ENCODE results near the gene ZNF22. TPM values are rescaled to one million over a fixed set of nuclear protein-coding genes. Genes with fewer than 3 reads are reported as not detected.

Gene ZNF22
- total RNA-seq, 1 donor from 2014 or later, result 45.2 TPM

DNA sequence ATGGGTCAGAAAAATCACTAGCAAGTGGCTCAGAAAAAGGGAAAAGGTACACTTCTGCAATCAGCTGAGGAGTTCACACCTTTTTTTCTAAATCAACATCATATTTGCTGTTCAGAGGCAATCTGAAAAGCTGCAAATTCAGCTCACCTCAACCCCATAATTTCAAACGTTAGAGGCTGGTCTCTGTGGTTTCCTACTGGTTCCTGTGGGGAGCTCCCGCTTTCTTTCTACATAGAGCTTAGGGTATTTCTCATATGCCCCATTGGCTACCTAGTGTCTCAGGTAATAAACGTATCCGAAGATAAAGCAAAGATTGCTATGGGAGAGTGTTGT is 5.2 kb upstream of the ZNF22 start:
- H3K36me3 Mint-ChIP-seq, result peaks cover 2% of the 10 kb centered on the region
- H3K4me3 Mint-ChIP-seq, result no peak overlapping the region
- H3K4me1 Mint-ChIP-seq, result peaks cover 50% of the 10 kb centered on the region
- DNase-seq (ENCODE audit: low spot score in 2 of 2, unreplicated experiment in 2 of 2), result no peak
- H3K9me3 Mint-ChIP-seq, result no peaks in the 10 kb centered on the region
- TF ChIP-seq, protein P1, sequence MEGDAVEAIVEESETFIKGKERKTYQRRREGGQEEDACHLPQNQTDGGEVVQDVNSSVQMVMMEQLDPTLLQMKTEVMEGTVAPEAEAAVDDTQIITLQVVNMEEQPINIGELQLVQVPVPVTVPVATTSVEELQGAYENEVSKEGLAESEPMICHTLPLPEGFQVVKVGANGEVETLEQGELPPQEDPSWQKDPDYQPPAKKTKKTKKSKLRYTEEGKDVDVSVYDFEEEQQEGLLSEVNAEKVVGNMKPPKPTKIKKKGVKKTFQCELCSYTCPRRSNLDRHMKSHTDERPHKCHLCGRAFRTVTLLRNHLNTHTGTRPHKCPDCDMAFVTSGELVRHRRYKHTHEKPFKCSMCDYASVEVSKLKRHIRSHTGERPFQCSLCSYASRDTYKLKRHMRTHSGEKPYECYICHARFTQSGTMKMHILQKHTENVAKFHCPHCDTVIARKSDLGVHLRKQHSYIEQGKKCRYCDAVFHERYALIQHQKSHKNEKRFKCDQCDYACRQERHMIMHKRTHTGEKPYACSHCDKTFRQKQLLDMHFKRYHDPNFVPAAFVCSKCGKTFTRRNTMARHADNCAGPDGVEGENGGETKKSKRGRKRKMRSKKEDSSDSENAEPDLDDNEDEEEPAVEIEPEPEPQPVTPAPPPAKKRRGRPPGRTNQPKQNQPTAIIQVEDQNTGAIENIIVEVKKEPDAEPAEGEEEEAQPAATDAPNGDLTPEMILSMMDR (IDR thresholded peaks at IDR 0.05; ENCODE audit: unreplicated experiment), result no peak
- no peaks in the 10 kb centered on the region for H3K27me3 Mint-ChIP-seq (ENCODE audit: low read depth)
- H3K27ac Mint-ChIP-seq, result peak overlapping the region; percentile 83

GRCh38 chr10:44995914-44996669 is 4.6 kb upstream of the ZNF22 start:
- no peak for DNase-seq (ENCODE audit: low spot score in 2 of 2, unreplicated experiment in 2 of 2)
- no peaks in the 10 kb centered on the region for H3K9me3 Mint-ChIP-seq
- peak overlapping the region; percentile 83 for H3K27ac Mint-ChIP-seq
- peaks cover 47% of the 10 kb centered on the region for H3K4me1 Mint-ChIP-seq
- H3K4me3 Mint-ChIP-seq, result no peak overlapping the region
- peaks cover 2% of the 10 kb centered on the region for H3K36me3 Mint-ChIP-seq
- H3K27me3 Mint-ChIP-seq (ENCODE audit: low read depth), result no peaks in the 10 kb centered on the region
- TF ChIP-seq, protein P1 (IDR thresholded peaks at IDR 0.05; ENCODE audit: unreplicated experiment), result no peak

DNA sequence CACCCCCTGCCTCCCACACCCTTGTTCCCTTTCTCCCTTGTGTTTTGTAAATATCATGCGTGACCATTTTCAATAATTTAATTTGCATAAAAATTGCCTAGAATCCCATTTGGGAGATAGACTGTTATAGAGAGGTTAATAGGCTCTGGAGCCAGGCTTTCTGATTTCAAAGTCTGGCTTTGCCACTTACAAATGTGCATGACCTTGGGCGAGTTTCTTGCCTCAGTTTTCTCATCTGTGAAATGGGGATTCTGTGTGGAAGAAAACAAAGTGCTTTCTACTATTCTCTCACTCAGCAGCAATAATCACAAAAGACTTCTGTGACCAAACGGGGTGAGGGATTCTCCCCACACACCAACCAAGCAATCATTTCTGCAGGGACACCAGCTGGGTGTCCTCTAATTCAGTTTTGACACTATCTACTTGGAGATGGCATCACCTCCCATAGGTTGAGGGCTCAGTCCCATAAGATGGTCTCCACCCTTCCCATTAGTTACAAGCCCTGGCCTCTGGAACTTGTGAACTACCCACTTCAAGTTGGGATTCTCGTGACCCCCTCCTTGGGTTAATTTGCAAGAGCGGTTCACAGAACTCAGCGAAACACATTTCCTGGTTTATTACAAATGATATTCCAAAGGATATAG is 3.5 kb upstream of the ZNF22 start:
- Mint-ChIP-seq H3K4me1 (peaks cover 49% of the 10 kb centered on the region), H3K36me3 (no peaks in the 10 kb centered on the region), H3K27ac (no peak overlapping the region), H3K9me3 (no peaks in the 10 kb centered on the region), H3K27me3 (ENCODE audit: low read depth) (no peaks in the 10 kb centered on the region), H3K4me3 (no peak overlapping the region)
- no peak for DNase-seq (ENCODE audit: low spot score in 2 of 2, unreplicated experiment in 2 of 2)
- TF ChIP-seq, protein P1 (IDR thresholded peaks at IDR 0.05; ENCODE audit: unreplicated experiment), result no peak

DNA sequence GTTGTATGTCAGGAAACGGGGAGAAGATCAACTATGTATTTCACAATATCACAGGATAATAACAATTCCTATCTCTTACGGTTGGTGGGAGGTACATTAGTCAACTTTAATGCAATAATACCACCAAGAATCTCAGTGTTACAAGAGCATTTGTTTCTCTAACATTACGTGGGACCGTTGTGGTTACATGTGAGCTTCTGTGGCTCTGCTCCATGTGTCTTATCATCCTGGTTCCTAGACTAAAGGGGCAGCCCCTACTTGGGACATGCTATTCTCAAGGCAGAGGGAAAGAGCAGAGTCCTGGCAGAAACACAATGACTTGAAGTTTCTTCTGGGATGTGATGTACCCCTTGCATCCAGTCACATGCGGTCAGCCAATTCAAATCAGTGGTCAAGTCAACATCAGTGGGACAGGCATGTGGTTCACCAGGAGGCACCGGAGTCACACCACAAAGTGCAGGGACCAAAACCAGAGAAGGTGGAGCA is 2.5 kb upstream of the ZNF22 start:
- H3K27ac Mint-ChIP-seq, result no peak overlapping the region
- TF ChIP-seq, protein P1 (IDR thresholded peaks at IDR 0.05; ENCODE audit: unreplicated experiment), result no peak
- no peak for DNase-seq (ENCODE audit: low spot score in 2 of 2, unreplicated experiment in 2 of 2)
- H3K36me3 Mint-ChIP-seq, result peaks cover 1% of the 10 kb centered on the region
- H3K4me3 Mint-ChIP-seq, result no peak overlapping the region
- no peaks in the 10 kb centered on the region for H3K27me3 Mint-ChIP-seq (ENCODE audit: low read depth)
- no peaks in the 10 kb centered on the region for H3K9me3 Mint-ChIP-seq
- peaks cover 56% of the 10 kb centered on the region for H3K4me1 Mint-ChIP-seq

GRCh38 chr10:45000138-45000751 is 478 bp upstream of the ZNF22 start:
- peaks cover 18% of the 10 kb centered on the region for H3K36me3 Mint-ChIP-seq
- H3K4me3 Mint-ChIP-seq, result peak overlapping the region; percentile 78
- TF ChIP-seq, protein P1 (IDR thresholded peaks at IDR 0.05; ENCODE audit: unreplicated experiment), result no peak
- H3K4me1 Mint-ChIP-seq, result peaks cover 38% of the 10 kb centered on the region
- DNase-seq (ENCODE audit: low spot score in 2 of 2, unreplicated experiment in 2 of 2), result no peak
- no peaks in the 10 kb centered on the region for H3K9me3 Mint-ChIP-seq
- no peaks in the 10 kb centered on the region for H3K27me3 Mint-ChIP-seq (ENCODE audit: low read depth)
- H3K27ac Mint-ChIP-seq, result peak overlapping the region; percentile 97
